RWPE2 (cell line): Measurements from ENCODE around the gene TSPAN17.

Experiments used
- ATAC-seq: fragments of 200-7000 bp; cut with Tn5 transposase; 3 replicates; pipeline ENCODE4 v1.9.1; 2021; ENCODE audit warnings: low read depth
- DNase-seq: peaks from one replicate; pipeline ENCODE4 v3.0.0-alpha.2; 2020; ENCODE audit warnings: low spot score
- H3K27ac ChIP-seq: fragments of 450-650 bp; 2 replicates; pipeline ENCODE4 v1.5.1; 2017; ENCODE audit warnings: mild to moderate bottlenecking; ENCODE audit not compliant: poor library complexity, severe bottlenecking
- H3K27me3 ChIP-seq: fragments of 250-450 bp; sonication (Bioruptor Pico); 2 replicates; pipeline ENCODE4 v1.5.1; 2021; ENCODE audit warnings: mild to moderate bottlenecking, moderate library complexity; ENCODE audit not compliant: insufficient read depth, poor library complexity, severe bottlenecking
- H3K36me3 ChIP-seq: fragments of 250-450 bp; sonication (Bioruptor Pico); 2 replicates; pipeline ENCODE4 v1.5.1; 2020; ENCODE audit warnings: low read depth, mild to moderate bottlenecking, moderate library complexity
- H3K4me1 ChIP-seq: fragments of 250-450 bp; sonication (Bioruptor Pico); 2 replicates; pipeline ENCODE4 v1.5.1; 2021; ENCODE audit warnings: mild to moderate bottlenecking, moderate library complexity; ENCODE audit not compliant: insufficient read depth, poor library complexity, severe bottlenecking
- H3K4me3 ChIP-seq: fragments of 250-450 bp; sonication (Bioruptor Pico); 2 replicates; pipeline ENCODE4 v1.5.1; 2021; ENCODE audit warnings: mild to moderate bottlenecking, moderate library complexity; ENCODE audit not compliant: severe bottlenecking
- H3K9me3 ChIP-seq: fragments of 250-450 bp; sonication (Bioruptor Pico); 2 replicates; pipeline ENCODE4 v1.5.1; 2021; ENCODE audit warnings: mild to moderate bottlenecking, moderate library complexity; ENCODE audit not compliant: severe bottlenecking
- TF ChIP-seq, protein P1 (sequence below): fragments of 450-650 bp; IDR thresholded peaks from one replicate; pipeline ENCODE4 v1.5.1; 2017; ENCODE audit warnings: mild to moderate bottlenecking, moderate library complexity; ENCODE audit not compliant: poor library complexity, severe bottlenecking

The TSPAN17 gene

DNA sequence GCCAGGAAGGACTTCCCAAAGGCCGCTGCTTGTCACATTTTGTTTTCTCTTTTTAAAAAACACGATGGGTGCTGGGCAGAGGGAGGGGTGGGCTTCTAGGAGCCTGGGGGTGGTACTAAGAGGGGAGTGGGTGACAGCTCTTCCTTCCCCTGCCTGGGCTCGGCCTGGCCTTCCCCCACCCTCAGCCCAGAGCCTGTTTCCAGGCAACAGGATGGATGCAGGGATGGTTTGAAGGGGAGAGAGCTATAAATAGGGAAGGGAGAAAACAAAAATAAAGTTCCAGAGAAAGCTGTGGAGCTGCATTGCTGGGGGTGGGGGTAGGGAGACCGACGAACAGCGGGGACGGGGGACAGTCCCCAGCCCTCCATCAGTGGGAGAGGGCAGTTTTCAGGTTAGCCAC lies 30.8 kb upstream of the TSPAN17 start:
- Histone ChIP-seq H3K27me3 (peaks cover 20% of the 10 kb centered on the region), H3K27ac (no peak overlapping the region), H3K4me3 (no peak overlapping the region), H3K4me1 (peaks cover 8% of the 10 kb centered on the region), H3K36me3 (no peaks in the 10 kb centered on the region), H3K9me3 (no peaks in the 10 kb centered on the region)
- ATAC-seq (no peak), DNase-seq (no peak)
- TF ChIP-seq, protein P1, sequence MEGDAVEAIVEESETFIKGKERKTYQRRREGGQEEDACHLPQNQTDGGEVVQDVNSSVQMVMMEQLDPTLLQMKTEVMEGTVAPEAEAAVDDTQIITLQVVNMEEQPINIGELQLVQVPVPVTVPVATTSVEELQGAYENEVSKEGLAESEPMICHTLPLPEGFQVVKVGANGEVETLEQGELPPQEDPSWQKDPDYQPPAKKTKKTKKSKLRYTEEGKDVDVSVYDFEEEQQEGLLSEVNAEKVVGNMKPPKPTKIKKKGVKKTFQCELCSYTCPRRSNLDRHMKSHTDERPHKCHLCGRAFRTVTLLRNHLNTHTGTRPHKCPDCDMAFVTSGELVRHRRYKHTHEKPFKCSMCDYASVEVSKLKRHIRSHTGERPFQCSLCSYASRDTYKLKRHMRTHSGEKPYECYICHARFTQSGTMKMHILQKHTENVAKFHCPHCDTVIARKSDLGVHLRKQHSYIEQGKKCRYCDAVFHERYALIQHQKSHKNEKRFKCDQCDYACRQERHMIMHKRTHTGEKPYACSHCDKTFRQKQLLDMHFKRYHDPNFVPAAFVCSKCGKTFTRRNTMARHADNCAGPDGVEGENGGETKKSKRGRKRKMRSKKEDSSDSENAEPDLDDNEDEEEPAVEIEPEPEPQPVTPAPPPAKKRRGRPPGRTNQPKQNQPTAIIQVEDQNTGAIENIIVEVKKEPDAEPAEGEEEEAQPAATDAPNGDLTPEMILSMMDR, result no peak

DNA sequence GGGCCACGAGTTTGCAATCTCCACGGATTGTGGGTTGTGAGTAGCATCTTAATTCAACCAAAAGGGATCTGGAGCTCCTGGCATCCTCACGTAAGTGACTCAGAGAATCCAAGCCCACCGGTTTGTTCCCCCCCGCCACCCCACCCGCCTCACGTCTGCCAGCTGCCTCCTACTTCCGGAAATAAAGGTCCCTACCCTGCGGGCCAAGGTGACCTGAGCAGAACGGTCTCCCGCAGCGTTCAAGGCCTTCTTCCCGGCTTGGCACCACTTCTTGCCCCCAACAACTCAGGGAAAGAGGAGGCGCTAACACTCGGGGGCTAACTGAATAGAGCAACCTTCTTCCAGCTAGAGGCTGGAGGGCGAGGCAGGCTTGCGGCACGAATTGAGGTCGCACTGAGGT lies 28.5 kb upstream of the TSPAN17 start:
- H3K27me3 ChIP-seq, result peaks cover 20% of the 10 kb centered on the region

DNA sequence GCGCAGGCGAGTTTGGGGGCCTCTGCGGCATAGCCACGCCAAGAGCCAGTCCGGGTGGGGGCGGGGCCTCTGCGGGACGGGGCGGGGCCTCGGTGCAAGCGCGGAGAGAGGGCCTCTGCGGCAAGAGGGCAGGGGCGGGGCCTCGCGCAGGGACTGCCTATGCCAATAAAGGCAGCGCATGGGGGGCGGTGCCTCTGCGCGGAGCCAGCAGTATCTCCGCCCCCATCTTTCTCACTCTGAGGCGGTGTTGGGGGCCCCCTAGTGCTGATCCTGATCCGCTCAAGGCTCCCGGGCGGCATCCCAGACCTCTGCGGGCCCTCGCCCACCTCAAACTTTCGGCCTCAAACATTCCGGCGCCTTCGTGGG lies 28.1 kb upstream of the TSPAN17 start:
- H3K36me3 ChIP-seq, result no peaks in the 10 kb centered on the region
- TF ChIP-seq, protein P1, result peak; percentile 90
- H3K9me3 ChIP-seq, result no peaks in the 10 kb centered on the region
- H3K4me1 ChIP-seq, result peaks cover 8% of the 10 kb centered on the region
- ATAC-seq (peak; percentile 91), DNase-seq (peak; percentile 98)
- peaks cover 20% of the 10 kb centered on the region for H3K27me3 ChIP-seq
- H3K4me3 ChIP-seq, result no peak overlapping the region
- no peak overlapping the region for H3K27ac ChIP-seq

More for the DNA sequence above, 28.5 kb upstream of the TSPAN17 start:
- peaks cover 8% of the 10 kb centered on the region for H3K4me1 ChIP-seq
- no peak overlapping the region for H3K27ac ChIP-seq
- no peak overlapping the region for H3K4me3 ChIP-seq
- no peaks in the 10 kb centered on the region for H3K9me3 ChIP-seq
- TF ChIP-seq, protein P1, result no peak
- no peaks in the 10 kb centered on the region for H3K36me3 ChIP-seq
- DNase-seq (no peak), ATAC-seq (no peak)

- no peak for ATAC-seq
- H3K27me3 ChIP-seq, result peaks cover 20% of the 10 kb centered on the region
Measured at GRCh38 chr5:176619569-176620332, 27.5 kb upstream of the TSPAN17 start.

More at GRCh38 chr5:176619569-176620332, 27.5 kb upstream of the TSPAN17 start:
- peaks cover 5% of the 10 kb centered on the region for H3K4me1 ChIP-seq
- no peak overlapping the region for H3K4me3 ChIP-seq
- no peaks in the 10 kb centered on the region for H3K36me3 ChIP-seq
- no peaks in the 10 kb centered on the region for H3K9me3 ChIP-seq
- TF ChIP-seq, protein P1, result peak; percentile 75
- peak; percentile 65 for DNase-seq
- no peak overlapping the region for H3K27ac ChIP-seq
